ENCODE results near the gene TENM3.
"Not testable (repeated sequence)": the region's sequence is repeated elsewhere in the genome, so short reads cannot be mapped to it uniquely, and the experiment has no call there.

DNA sequence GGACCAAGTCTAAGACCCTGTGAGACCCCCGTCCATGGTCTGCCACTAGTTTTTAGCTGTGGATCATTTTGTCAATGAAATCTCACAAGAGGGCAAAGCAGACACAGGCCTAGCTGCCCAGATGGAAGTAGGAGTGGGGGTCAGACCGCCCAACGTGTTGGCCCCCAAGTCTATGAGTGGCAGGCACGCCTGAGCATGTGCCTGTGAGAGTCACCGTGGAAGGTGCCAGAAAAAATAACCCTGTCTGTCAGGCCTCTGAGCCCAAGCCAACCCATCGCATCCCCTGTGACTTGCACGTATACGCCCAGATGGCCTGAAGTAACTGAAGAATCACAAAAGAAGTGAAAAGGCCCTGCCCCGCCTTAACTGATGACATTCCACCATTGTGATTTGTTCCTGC is 570.9 kb downstream of the TENM3 start:
- not testable (repeated sequence) for TF ChIP-seq POLR2A (IDR thresholded peaks at IDR 0.05; ENCODE audit: low read depth, low read length); CTCF (IDR thresholded peaks at IDR 0.05; ENCODE audit: extremely low read depth in 1 of 2, insufficient read depth in 1 of 2, low read depth in 1 of 2, low read length in 2 of 2); EZH2 (IDR thresholded peaks at IDR 0.05; ENCODE audit: borderline replicate concordance, low read depth, low read length, severe bottlenecking); POLR2AphosphoS5 (IDR thresholded peaks at IDR 0.05; ENCODE audit: insufficient read depth, low read depth, low read length)
